GM12873 (cell line): ENCODE measurements around the gene SYT7.

ENCODE experiments used
- TF ChIP-seq, protein P1 (sequence below): IDR thresholded peaks from 2 replicates; pipeline ENCODE4 v1.5.1; 2012; ENCODE audit warnings: low read depth, mild to moderate bottlenecking, moderate library complexity, low read length, control low read depth; ENCODE audit not compliant: insufficient read depth; ENCODE audit errors: missing control alignments

The SYT7 gene

GRCh38 chr11:61550665-61551227 is 30.1 kb downstream of the SYT7 start:
- TF ChIP-seq, protein P1, sequence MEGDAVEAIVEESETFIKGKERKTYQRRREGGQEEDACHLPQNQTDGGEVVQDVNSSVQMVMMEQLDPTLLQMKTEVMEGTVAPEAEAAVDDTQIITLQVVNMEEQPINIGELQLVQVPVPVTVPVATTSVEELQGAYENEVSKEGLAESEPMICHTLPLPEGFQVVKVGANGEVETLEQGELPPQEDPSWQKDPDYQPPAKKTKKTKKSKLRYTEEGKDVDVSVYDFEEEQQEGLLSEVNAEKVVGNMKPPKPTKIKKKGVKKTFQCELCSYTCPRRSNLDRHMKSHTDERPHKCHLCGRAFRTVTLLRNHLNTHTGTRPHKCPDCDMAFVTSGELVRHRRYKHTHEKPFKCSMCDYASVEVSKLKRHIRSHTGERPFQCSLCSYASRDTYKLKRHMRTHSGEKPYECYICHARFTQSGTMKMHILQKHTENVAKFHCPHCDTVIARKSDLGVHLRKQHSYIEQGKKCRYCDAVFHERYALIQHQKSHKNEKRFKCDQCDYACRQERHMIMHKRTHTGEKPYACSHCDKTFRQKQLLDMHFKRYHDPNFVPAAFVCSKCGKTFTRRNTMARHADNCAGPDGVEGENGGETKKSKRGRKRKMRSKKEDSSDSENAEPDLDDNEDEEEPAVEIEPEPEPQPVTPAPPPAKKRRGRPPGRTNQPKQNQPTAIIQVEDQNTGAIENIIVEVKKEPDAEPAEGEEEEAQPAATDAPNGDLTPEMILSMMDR = no peak

DNA sequence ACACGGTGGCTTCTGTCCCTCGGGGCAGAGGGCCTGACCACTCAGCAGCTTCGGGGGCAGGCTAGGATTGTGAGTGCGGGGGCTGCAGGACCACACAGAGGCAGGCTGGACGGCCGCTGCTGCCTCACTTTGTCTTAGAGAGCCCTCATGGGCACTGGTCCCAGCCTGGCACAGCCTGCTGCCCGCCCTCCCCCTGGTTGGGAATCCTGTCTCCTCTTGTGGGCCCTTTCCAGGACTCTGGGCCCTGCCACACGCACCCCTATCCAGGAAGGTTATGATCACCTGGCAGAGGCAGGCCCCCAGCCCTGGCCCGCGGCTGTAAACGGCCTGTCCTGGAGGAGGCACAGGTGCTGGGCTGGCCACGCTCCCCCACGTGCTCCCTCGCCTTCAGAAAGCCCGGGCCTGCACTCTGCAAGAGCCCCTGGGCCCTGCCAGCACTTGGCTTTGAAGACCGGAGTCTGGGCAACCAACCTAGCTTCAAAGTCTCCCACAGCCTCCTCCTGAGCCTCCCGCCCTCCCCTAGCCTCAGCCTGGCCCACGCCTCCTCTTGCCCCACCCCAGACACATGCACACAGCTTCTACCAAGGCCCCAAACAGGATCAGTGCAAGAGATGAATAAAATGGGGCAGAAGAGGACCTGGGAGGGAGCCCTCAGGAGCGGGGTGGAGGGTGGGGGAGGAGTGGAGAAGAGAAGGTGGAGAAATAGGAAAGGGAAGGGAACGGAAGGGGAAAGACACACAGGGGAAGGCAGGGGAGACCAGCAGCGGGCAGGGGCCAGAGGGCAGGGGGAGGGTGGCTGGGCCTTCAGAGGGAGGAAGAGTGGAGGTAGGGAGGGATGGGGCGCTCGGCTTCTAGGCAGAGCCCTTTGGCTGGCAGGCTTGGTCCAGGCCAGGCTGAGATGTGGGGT is 31.0 kb downstream of the SYT7 start:
- TF ChIP-seq, protein P1 = no peak

- TF ChIP-seq, protein P1 = no peak
These were observed 31.7 kb downstream of the SYT7 start for GRCh38 chr11:61549177-61549576.

DNA sequence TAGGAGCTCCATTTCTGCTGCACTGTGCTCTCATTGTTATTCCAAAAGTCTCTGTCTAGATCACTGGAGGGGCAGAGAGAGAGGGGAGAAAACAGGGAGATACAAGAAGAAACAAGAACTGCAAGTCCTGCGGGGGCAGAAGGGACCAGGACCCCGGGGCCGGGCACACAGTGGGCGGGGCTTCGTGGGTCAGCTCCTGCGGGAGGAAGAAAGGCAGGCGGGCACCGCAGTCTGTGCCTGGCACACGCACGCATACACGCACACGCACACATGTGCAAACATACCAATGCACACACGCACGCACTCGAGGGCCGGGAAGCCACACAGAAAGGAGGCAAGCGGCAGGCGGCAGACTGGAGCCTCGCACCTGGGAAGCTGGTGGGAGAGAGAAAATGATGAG is 33.6 kb downstream of the SYT7 start:
- TF ChIP-seq, protein P1 = no peak

- TF ChIP-seq, protein P1 = no peak
These were observed 34.2 kb downstream of the SYT7 start for GRCh38 chr11:61546663-61547062.

- TF ChIP-seq, protein P1 = no peak
These were observed 35.0 kb downstream of the SYT7 start for GRCh38 chr11:61545921-61546320.

GRCh38 chr11:61545341-61545740 is 35.5 kb downstream of the SYT7 start:
- TF ChIP-seq, protein P1 = peak; percentile 66
